Activated naive CD4-positive, alpha-beta T cell treated with anti-CD3 and anti-CD28 coated beads, Interleukin-2, amount 10 ng/mL, durations not matched to agents 7 days and 5 days (primary cell): ENCODE data around the gene LAMTOR2.
"Not testable (repeated sequence)": the region's sequence is repeated elsewhere in the genome, so short reads cannot be mapped to it uniquely, and the experiment has no call there.

Experiments
- CTCF ChIA-PET: fragments of 350-600 bp; sonication (Branson Sonifier 250); formaldehyde crosslinking; loops from one replicate; lab custom pipeline; 2021; ENCODE audit warnings: antibody characterized with exemption; lab: Charles Lee
- DNase-seq: peaks from one replicate; pipeline ENCODE4 v3.0.0-alpha.2; 2020
- H3K27ac Mint-ChIP-seq: one replicate; pipeline ENCODE4 v1.8.0; 2021; ENCODE audit warnings: mild to moderate bottlenecking, moderate library complexity, mixed read lengths
- H3K27me3 Mint-ChIP-seq: one replicate; pipeline ENCODE4 v1.8.0; 2021; ENCODE audit warnings: mild to moderate bottlenecking, mixed read lengths
- H3K36me3 Mint-ChIP-seq: one replicate; pipeline ENCODE4 v1.8.0; 2021; ENCODE audit warnings: mixed read lengths
- H3K4me1 Mint-ChIP-seq: one replicate; pipeline ENCODE4 v1.8.0; 2021; ENCODE audit warnings: mixed read lengths
- H3K4me3 Mint-ChIP-seq: one replicate; pipeline ENCODE4 v1.8.0; 2021; ENCODE audit warnings: mild to moderate bottlenecking, moderate library complexity, mixed read lengths
- H3K9me3 Mint-ChIP-seq: one replicate; pipeline ENCODE4 v1.8.0; 2021; ENCODE audit warnings: mixed read lengths

LAMTOR2 gene

DNA sequence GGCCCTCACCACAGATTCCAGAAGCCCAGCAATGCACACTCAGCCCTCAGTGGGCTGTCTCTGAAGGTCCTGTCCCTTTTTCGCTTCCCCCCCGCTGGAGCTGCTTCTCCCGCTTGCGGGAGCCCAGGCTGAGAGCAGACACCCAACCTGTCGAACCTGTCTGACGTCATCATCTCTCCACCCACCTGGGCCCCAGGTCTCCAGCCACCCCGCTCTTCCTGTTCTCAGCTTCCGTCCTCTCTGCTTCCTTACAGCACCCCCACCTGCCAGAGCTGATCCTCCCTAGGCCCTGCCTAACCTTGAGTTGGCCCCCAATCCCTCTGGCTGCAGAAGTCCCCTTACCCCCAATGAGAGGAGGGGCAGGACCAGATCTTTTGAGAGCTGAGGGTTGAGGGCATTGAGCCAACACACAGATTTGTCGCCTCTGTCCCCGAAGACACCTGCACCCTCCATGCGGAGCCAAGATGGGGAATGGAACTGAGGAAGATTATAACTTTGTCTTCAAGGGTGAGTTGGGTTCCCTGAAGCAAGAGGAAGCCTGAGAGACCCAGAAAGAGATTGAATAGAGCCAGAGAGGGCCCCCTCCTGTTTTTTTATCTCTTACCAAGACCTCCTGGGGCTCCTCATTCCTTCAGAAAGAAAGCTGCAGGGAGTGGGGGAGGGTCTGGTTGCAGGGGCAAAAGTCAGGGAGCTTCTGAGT lies 6.5 kb downstream of the LAMTOR2 start, which contains the start of gene RAB25:
Gene RAB25 (plus strand): TSS at position 224 of the 700 bp plus-strand sequence. CDS start 241 bp downstream, at position 465.
- Mint-ChIP-seq H3K4me3 (peak within 1 kb of the TSS; percentile 9), H3K36me3 (peaks cover 6% of the 10 kb centered on the region), H3K27ac (no peak within 1 kb of the TSS), H3K4me1 (peaks cover 8% of the 10 kb centered on the region), H3K27me3 (peaks cover 6% of the 10 kb centered on the region), H3K9me3 (no peaks in the 10 kb centered on the region)
- DNase-seq = no peak
- CTCF ChIA-PET = interaction anchor here (0.7 to 1.4 kb wide), 2 partner anchors 71 to 123 kb away, joined by 3 read pairs; no protein-coding TSS in a partner anchor

DNA sequence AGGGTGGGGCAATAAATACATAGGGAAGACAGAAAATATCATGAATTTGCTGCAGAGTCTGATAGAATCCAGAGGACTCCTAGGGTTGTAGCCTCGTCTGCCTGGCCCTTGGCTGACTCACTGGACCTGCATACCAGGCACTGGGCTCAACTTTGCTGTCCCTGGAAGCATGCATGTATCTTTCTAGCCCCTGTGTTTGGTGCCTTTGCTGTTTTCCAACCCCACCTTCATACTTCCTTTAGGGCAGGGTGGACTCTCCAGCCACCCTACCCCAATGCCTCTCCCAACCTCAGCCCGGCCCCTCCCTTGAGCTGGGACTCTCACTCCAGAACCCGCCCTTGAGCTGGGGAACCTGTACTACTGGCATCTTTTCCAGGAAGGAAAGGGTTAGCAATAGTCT lies 7.6 kb downstream of the LAMTOR2 start:
- Mint-ChIP-seq H3K4me1 (peaks cover 10% of the 10 kb centered on the region), H3K27ac (no peak overlapping the region), H3K36me3 (peaks cover 3% of the 10 kb centered on the region), H3K4me3 (no peak overlapping the region), H3K27me3 (peaks cover 6% of the 10 kb centered on the region), H3K9me3 (no peaks in the 10 kb centered on the region)
- CTCF ChIA-PET = interaction anchor here (1.4 kb wide), 1 partner anchor 72 kb away, joined by 3 read pairs; no protein-coding TSS in a partner anchor
- DNase-seq = no peak

DNA sequence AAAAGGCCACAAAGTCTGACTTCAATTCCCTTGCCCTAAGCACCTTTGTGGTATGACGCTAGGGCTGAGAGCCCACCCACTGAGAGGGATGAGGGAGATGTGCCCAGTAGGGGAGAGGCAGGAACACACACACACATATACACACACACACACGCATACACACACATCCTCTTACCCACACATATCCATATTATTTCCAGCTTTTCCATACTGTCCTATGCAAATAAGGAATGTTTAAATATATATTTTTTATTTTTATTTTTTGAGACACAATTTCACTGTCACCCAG lies 9.4 kb downstream of the LAMTOR2 start:
- Mint-ChIP-seq H3K36me3 (no peaks in the 10 kb centered on the region), H3K9me3 (no peaks in the 10 kb centered on the region), H3K27ac (no peak overlapping the region), H3K4me3 (no peak overlapping the region), H3K27me3 (peaks cover 6% of the 10 kb centered on the region), H3K4me1 (peaks cover 8% of the 10 kb centered on the region)
- CTCF ChIA-PET = interaction anchor here (2.4 kb wide), 1 partner anchor 131 kb away, joined by 8 read pairs; no protein-coding TSS in a partner anchor
- no peak for DNase-seq

DNA sequence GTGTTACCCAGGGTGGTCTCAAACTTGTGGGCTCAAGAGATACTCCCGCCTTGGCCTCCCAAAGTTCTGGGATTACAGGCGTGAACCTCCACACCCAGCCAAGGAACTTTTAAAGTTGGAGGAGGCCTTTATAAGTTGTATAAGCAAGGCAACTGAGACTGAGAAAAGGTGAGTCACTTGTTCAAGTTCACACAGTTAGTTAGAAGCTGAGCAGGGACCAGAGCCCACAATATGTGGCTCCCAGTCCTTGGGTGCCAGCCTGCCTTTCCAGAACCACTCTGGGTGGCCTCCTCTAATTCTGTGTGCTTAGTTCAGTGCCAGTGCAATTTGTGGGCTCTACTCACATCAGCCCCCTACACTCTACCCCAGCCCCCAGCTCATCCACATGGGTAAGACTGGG lies 10.0 kb downstream of the LAMTOR2 start:
- Mint-ChIP-seq H3K27ac (no peak overlapping the region), H3K4me1 (peaks cover 8% of the 10 kb centered on the region), H3K9me3 (no peaks in the 10 kb centered on the region), H3K36me3 (no peaks in the 10 kb centered on the region), H3K4me3 (no peak overlapping the region), H3K27me3 (peaks cover 6% of the 10 kb centered on the region)
- DNase-seq = no peak
- CTCF ChIA-PET = interaction anchor here (0.8 to 2.5 kb wide), 8 partner anchors 11 to 132 kb away, joined by 3 to 25 read pairs (median 4); no protein-coding TSS in a partner anchor

DNA sequence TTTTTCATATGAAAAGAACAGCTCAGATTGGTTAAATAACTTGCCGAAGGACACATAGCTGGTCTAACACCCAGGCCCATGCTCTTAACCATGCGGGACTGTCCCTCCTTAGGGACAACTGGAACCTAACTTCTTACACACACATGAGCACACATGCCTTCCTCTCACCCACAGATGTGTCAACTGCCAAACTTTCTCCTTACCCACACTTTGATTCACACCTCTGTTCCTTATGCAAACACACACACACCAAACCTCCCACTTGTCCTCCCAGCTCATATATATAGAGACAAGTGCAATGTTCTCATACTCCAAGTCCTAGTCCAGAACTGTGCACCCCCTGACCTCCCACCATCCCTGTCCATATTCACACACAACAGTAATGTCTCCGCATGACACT lies 10.6 kb downstream of the LAMTOR2 start:
- no peak overlapping the region for H3K27ac Mint-ChIP-seq
- H3K4me3 Mint-ChIP-seq = no peak overlapping the region
- H3K9me3 Mint-ChIP-seq = no peaks in the 10 kb centered on the region
- H3K27me3 Mint-ChIP-seq = peaks cover 12% of the 10 kb centered on the region
- CTCF ChIA-PET = interaction anchor here (0.8 to 2.5 kb wide), 14 partner anchors 8 to 161 kb away, joined by 3 to 25 read pairs (median 4); no protein-coding TSS in a partner anchor
- no peaks in the 10 kb centered on the region for H3K36me3 Mint-ChIP-seq
- DNase-seq = no peak
- peaks cover 8% of the 10 kb centered on the region for H3K4me1 Mint-ChIP-seq

DNA sequence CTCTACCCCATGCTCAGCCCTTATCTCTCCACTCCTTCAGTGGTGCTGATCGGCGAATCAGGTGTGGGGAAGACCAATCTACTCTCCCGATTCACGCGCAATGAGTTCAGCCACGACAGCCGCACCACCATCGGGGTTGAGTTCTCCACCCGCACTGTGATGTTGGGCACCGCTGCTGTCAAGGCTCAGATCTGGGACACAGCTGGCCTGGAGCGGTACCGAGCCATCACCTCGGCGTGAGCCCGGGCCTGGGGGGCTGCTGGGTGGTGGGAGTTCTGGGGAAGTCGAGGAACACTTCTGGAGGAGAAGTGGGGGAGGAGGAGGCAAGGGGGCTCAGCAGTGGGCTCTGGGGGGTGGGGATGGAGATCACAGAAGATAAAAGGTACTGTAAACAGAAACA lies 11.3 kb downstream of the LAMTOR2 start:
- DNase-seq = no peak
- peaks cover 18% of the 10 kb centered on the region for H3K27me3 Mint-ChIP-seq
- no peak overlapping the region for H3K4me3 Mint-ChIP-seq
- H3K27ac Mint-ChIP-seq = no peak overlapping the region
- peaks cover 8% of the 10 kb centered on the region for H3K4me1 Mint-ChIP-seq
- H3K9me3 Mint-ChIP-seq = no peaks in the 10 kb centered on the region
- CTCF ChIA-PET = interaction anchor here (0.8 to 2.5 kb wide), 27 partner anchors 8 to 188 kb away, joined by 3 to 25 read pairs (median 5); partner anchors contain the start of genes KHDC4, LAMTOR2 and UBQLN4
- no peaks in the 10 kb centered on the region for H3K36me3 Mint-ChIP-seq

DNA sequence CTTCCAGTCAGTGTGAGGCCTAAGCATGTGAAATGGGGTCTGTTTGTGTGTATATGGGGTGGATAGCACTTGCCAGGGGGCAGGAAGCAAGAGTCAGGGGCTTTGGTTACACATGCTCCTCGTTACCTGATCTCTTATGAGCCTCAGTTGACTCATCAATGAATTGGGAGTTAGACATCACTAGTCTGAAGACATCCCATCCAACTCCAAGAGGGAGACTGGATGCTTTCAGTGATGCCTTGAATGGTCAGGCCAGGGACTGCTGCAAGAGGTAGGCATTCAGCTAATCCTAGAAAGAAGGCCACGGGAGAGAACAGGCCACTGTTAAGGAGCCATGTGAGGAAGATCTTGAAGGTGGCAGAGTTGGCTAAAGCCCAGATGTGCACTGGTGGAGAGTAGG lies 12.7 kb downstream of the LAMTOR2 start:
- CTCF ChIA-PET = interaction anchor here (0.8 to 2.5 kb wide), 15 partner anchors 8 to 132 kb away, joined by 3 to 25 read pairs (median 5); partner anchors contain the start of gene MEX3A
- H3K4me1 Mint-ChIP-seq = peaks cover 8% of the 10 kb centered on the region
- no peak for DNase-seq
- H3K4me3 Mint-ChIP-seq = no peak overlapping the region
- H3K27me3 Mint-ChIP-seq = peaks cover 27% of the 10 kb centered on the region
- no peaks in the 10 kb centered on the region for H3K36me3 Mint-ChIP-seq
- no peak overlapping the region for H3K27ac Mint-ChIP-seq
- no peaks in the 10 kb centered on the region for H3K9me3 Mint-ChIP-seq

DNA sequence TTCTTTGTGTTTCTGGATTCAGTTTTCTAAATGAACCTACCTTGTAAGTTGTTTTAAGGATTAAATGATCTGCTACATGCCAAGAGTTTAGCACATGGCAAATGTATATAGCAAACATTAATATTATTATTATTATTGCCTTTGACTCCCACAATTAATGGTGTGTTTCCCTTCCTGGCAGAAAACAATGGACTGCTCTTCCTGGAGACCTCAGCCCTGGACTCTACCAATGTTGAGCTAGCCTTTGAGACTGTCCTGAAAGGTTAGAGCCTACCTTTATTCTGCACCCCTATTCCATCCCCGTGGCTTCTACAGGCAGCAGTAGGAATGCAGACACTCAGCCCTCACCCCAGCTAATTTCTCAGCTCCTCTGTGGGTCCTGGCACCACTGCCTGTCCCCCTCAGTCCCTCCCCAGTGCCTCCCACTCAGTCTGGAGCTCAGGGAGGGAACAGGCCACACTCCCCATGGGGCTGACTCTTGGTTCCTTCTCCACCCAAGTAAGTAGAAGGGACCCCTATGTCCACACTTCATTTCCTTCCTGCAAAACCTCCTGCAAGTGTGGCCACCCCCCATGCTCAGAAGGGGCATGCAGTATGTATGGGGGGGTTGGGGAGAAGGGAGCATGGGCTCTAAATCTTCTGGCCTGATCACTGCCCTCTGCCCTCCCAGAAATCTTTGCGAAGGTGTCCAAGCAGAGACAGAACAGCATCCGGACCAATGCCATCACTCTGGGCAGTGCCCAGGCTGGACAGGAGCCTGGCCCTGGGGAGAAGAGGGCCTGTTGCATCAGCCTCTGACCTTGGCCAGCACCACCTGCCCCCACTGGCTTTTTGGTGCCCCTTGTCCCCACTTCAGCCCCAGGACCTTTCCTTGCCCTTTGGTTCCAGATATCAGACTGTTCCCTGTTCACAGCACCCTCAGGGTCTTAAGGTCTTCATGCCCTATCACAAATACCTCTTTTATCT lies 15.2 kb downstream of the LAMTOR2 start:
- Mint-ChIP-seq H3K9me3 (no peaks in the 10 kb centered on the region), H3K27me3 (peaks cover 41% of the 10 kb centered on the region), H3K27ac (no peak overlapping the region), H3K4me1 (peaks cover 8% of the 10 kb centered on the region), H3K4me3 (no peak overlapping the region), H3K36me3 (no peaks in the 10 kb centered on the region)
- no peak for DNase-seq
- CTCF ChIA-PET = interaction anchor here (0.9 to 2.3 kb wide), 3 partner anchors 62 to 132 kb away, joined by 3 to 6 read pairs (median 3); no protein-coding TSS in a partner anchor

DNA sequence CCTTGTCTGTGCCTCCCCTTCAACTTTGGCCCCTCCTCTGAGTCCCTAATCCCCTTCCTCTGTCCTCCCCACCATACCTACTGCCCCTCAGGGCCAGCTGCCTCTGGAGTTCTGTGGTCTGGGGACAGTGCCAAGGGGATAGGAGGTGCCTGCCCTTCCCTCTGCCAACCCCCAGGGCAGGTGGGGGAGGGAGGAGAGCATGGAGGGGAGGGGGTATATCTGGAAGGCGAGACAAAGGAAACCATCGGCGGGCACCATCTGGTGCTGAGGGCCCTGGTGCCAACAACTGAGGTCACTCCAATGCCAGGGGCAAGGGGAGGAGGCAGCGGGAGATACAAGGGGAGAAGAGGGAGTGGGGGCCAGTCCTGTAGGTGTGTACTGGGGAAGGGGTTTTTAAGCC lies 16.0 kb downstream of the LAMTOR2 start:
- H3K4me3 Mint-ChIP-seq = no peak overlapping the region
- peaks cover 10% of the 10 kb centered on the region for H3K4me1 Mint-ChIP-seq
- peaks cover 49% of the 10 kb centered on the region for H3K27me3 Mint-ChIP-seq
- H3K9me3 Mint-ChIP-seq = no peaks in the 10 kb centered on the region
- no peak overlapping the region for H3K27ac Mint-ChIP-seq
- CTCF ChIA-PET = no interaction called here
- no peak for DNase-seq
- no peaks in the 10 kb centered on the region for H3K36me3 Mint-ChIP-seq

DNA sequence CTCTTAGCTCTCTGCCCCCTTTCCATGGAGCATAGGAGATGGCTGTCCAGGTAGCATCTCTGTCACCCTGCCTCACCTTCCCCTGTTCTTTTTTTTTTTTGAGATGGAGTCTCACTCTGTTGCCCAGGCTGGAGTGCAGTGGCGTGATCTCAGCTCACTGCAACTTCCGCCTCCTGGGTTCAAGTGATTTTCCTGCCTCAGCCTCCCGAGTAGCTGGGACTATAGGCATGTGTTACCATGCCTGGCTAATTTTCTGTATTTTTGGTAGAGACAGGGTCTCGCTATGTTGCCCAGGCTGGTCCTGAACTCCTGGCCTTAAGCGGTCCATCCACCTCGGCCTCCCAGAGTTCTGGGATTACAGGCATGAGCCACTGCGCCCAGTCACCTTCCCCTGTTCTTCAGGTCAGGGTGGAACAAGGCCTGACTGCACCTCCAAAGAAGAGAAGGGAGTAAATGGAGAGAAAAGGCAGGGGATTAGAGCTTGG lies 16.8 kb downstream of the LAMTOR2 start:
- H3K4me3 Mint-ChIP-seq, CTCF ChIA-PET, DNase-seq, H3K36me3 Mint-ChIP-seq, H3K9me3 Mint-ChIP-seq, H3K27ac Mint-ChIP-seq: not testable (repeated sequence)
- peaks cover 11% of the 10 kb centered on the region for H3K4me1 Mint-ChIP-seq
- H3K27me3 Mint-ChIP-seq = peaks cover 55% of the 10 kb centered on the region

DNA sequence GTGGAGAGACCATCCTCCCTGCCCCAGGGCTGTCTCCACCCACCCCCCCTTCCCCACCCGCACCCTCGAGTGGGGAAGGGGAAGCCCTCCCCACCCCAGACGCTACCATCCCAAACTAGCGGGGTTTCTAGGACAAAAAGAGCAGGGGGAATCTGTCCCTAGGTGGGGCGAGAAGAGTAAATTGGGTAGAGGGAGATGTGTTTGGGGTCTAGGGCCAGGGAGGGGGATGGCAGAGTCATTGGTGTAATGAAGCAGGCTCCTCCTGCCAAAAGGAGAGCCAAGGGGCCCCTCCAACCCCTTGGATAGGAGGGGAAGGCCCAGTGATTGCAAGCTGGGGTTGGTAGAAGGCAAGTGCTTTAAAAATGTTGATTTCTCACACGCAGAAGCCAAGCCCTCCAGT lies 17.7 kb downstream of the LAMTOR2 start:
- Mint-ChIP-seq H3K9me3 (no peaks in the 10 kb centered on the region), H3K4me3 (no peak overlapping the region), H3K36me3 (no peaks in the 10 kb centered on the region), H3K27me3 (peaks cover 64% of the 10 kb centered on the region), H3K27ac (no peak overlapping the region), H3K4me1 (peaks cover 6% of the 10 kb centered on the region)
- DNase-seq = no peak
- CTCF ChIA-PET = no interaction called here

DNA sequence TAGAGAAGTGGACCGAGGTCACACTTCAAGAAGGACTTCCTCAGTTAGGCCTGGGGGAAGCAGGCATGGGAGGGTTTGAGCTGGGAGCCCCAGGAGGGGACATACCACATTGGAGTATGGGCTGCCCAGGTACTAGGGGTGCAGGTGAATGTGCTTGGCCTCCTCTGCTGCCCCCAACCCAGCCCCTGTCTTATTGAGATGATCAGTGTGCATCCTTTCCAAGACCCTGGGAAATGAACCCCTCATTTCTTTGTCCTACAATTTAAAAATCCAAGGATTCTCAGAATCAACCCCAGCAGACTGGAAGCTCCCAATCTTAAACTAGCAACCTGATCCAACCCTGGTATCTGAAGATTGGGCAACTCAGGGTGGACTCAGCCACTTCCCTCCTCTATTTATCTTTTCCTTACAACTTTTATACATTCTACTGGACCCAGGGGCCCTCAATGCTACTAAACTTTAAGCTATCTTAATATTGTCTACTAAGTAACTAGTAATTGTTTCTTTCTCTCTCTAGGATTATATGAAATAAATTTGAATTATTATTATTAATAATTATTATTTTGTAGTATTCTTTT lies 18.6 kb downstream of the LAMTOR2 start:
- H3K4me3 Mint-ChIP-seq = no peak overlapping the region
- no peaks in the 10 kb centered on the region for H3K9me3 Mint-ChIP-seq
- no peak for DNase-seq
- H3K27me3 Mint-ChIP-seq = peaks cover 74% of the 10 kb centered on the region
- H3K4me1 Mint-ChIP-seq = peaks cover 6% of the 10 kb centered on the region
- H3K36me3 Mint-ChIP-seq = no peaks in the 10 kb centered on the region
- CTCF ChIA-PET = interaction anchor here (0.6 kb wide), 1 partner anchor 373 kb away, joined by 3 read pairs; no protein-coding TSS in a partner anchor
- H3K27ac Mint-ChIP-seq = no peak overlapping the region

DNA sequence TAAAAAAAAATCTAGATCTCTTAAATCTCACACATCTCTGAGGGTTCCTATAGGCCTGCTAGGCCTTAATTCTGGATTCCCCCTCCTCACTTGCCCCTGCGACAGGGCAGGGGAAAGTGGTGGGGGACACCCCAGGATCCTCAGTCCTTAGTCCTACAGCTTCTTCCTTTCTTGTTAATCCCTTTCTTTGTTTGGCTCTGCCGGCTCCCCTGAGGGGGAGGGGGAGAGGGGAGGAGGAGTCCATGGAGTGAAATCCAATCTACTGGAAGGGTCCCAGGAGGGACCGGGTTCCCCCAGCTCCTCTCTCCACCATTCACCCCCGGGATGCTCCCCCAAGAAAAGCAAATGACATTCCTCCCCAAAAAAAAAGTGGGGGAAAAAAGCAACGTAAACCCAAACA lies 19.2 kb downstream of the LAMTOR2 start:
- no peak for DNase-seq
- H3K4me1 Mint-ChIP-seq = peaks cover 6% of the 10 kb centered on the region
- no peak overlapping the region for H3K27ac Mint-ChIP-seq
- peaks cover 79% of the 10 kb centered on the region for H3K27me3 Mint-ChIP-seq
- no peaks in the 10 kb centered on the region for H3K9me3 Mint-ChIP-seq
- CTCF ChIA-PET = interaction anchor here (0.6 kb wide), 1 partner anchor 372 kb away, joined by 3 read pairs; no protein-coding TSS in a partner anchor
- H3K4me3 Mint-ChIP-seq = no peak overlapping the region
- H3K36me3 Mint-ChIP-seq = no peaks in the 10 kb centered on the region
